Frontal cortex (tissue), 4 donors: ENCODE data around the gene RUFY1. TPM values are rescaled to one million over a fixed set of nuclear protein-coding genes. Genes with fewer than 3 reads are reported as not detected.

ENCODE experiments used
- DNase-seq, 2 donors: peaks; one replicate each; pipeline ENCODE4 v3.0.0; 2012; ENCODE audit warnings: low spot score in 2 of 2
- FAIRE-seq: peaks from 2 replicates; lab custom pipeline; 2012; peaks lifted over from hg19 to GRCh38; lab: Jason Lieb, UNC
- total RNA-seq: library from RNA; depleted of rRNA; stranded (reverse); fragments of >200 nt; gene quantifications from one replicate; pipeline ENCODE4 v1.2.3, GENCODE V29; 2014
- donor health status: control.
- donor health status: control.
- donor health status: control.

Gene RUFY1
- total RNA-seq, 1 donor from 2014 or later, result 26.1 TPM

- DNase-seq, result no peak
- no peak for FAIRE-seq
Measured at GRCh38 chr5:179599566-179599965, 49.2 kb downstream of the RUFY1 start.

GRCh38 chr5:179599973-179600372, 49.6 kb downstream of the RUFY1 start:
- no peak for DNase-seq
- no peak for FAIRE-seq

DNA sequence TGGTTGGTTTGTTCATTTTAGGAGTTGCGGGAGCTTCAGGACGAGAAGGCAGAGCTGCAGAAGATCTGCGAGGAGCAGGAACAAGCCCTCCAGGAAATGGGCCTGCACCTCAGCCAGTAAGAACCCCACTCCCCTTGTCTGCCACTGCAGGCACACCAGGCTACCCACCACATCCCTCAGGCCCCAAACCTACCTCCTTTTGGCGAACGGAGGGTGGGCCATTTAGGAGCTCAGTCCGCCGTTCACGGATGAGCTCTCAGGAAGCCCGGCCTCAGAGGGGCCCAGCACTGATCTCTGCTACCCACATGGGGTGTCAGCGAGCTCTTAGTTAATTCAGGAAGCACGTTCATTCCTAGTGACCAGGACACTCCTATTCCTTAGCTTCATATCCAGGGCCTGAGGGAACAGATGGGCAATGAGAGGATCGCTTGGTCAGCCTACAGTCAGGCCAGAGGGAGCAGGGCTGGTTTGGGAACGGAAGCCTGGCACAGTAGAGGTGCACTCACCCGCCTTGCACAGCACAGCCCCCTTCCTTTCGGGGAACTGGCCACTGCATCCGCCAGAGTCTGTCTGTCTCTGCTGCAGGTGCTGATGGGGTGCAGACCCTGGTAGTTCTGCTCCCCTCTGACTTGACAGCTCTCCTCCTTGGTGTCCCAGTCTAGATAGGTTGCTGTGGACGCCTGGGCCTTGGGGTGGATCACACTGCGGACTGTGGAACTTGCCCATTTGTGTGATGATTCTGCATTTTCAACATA, 51.7 kb downstream of the RUFY1 start:
- DNase-seq, result no peak

DNA sequence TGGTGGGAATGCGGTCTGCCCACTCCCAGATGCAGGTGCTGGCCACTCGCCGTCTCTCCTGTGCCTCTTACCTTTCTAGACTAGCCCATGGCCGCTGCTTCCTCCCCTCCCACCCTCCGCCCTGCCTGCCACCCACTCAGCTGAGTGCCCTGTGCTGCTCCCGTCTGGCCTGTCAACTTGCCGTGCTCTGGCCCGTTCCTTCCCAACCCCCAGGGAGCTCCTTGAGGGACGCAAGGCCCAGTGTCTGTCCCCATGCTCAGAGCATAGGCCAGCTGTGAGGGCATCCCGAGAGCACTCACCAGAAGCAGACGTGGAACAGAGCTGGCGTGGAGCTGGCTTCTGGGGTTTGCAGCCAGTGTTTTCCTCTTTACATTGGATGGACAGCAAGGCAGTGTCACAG, 53.0 kb downstream of the RUFY1 start:
- DNase-seq (no peak), FAIRE-seq (no peak)

More for the DNA sequence above, 51.7 kb downstream of the RUFY1 start:
- no peak for FAIRE-seq

DNA sequence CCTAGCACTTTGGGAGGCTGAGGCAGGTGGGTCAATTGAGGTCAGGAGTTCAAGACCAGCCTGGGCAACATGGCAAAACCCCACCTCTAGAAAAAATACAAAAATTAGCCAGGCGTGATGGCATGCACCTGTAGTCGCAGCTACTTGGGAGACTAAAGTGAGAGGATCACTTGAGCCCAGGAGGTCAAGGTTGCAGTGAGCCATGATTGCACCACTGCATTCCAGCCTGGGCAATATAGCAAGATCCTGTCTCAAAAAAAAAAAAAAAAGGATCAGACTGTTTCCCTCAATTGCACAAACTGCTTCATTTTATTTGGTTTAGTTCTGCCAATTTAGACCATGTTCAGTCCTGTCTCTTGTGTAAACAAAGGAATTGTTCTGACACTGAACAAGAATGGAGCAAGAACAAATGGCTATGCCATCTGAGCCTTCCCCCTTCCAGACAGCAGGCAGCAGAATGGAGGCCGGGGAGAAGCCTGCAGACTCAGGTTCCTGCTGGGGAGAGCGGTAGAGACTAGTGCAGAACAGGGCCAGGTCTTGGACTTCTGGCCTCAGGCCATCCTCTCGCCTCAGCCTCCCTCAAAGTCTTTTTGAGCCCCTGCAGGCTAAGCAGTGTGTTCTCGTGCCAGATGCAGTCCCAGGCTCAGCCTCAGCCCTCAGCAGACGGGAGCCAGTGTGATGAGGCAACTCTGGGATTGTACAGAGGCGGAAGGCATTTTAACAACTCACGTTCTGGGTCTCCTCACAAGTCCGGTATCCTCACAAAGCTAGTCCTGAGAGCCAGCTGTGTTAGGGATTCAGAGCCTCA, 54.9 kb downstream of the RUFY1 start:
- DNase-seq (no peak), FAIRE-seq (no peak)

DNA sequence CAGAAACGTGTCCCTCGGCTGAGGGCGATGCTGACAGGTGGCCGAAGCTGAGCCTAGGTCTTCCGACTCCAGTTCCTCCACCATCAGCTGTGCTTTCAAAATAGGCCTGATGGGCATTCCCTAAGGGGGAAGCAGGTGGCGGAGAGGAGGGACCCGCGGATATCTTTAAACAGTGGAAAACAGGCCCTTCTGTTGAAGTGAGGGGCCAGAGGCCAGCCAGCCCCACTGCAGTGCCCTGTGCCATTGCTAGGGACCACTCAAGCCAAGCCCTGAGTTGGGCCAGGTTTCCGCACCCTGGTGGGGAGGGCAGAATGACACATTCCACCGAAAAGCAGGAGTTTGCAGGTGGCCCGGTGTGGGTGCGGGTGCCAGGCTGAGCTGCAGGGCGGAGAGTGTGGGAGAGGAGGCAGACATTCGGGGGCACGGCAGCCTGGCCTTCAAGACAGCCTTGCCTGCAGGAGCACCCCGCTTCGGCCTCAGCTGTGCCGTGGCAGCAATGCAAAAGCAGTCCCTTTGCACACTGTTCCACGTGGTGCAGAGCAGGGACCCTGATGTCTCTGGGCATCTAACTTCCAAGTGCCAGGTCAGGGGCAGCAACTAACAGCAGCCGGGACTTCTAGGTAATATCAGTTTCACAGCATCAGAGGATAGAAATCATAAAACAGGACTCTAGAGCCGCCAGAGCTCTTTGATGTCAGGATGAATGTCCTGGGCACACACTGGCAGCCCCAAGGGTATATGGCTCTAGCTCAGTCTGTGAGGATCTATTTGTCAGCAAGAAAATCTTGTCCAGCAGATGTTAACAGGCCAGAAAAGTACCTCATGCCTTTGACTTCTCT, 55.9 kb downstream of the RUFY1 start:
- no peak for FAIRE-seq
- DNase-seq, result no peak

DNA sequence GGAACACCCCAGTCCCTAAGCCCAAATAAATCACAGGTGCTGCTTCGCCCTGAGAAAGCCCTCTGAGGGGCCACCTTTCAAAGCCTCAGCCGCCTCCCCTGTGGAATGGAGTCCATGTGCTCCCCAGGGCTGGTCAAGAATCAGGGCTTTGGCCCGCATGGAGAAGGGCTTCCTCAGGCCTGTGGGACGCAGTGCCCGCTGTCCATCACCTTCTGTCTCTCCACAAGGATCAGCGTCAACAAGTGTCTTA, 56.5 kb downstream of the RUFY1 start:
- FAIRE-seq (no peak), DNase-seq (no peak)

DNA sequence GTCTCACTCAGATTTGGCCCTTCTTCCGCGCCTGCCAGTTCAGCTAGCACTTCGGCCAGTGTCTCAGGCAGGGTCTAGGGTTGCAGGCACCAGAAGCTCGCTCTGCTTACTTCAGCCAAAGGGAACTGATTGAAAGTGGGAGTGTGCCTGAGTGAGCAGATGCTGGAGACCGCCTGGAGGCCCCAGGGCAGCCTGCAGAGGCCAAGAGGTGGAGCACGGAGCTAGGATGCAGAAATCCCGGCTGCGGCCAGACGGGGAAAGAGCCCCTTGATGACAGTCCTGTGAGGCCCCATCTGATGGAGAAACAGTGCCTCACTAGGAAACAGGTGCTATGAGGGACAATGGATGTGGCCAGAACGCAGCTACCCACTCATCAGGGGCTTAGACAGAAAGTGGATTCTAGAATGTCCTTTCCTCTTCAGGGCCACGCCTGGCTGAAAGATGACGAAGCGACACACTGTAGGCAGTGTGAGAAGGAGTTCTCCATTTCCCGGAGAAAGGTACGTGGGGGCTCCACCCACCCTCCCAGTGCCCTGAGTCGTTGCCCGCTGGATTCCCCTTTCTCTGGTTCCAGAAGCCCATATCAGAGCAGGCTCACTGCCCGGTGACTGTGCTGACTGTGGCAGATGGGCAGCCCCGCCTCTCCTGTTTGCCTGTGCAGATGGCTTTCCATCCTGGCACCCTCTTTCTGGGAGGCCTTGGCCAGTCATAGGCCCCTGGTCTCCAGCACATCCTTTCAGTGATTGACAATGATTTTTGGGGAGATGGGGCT, 57.0 kb downstream of the RUFY1 start:
- DNase-seq (no peak), FAIRE-seq (no peak)

DNA sequence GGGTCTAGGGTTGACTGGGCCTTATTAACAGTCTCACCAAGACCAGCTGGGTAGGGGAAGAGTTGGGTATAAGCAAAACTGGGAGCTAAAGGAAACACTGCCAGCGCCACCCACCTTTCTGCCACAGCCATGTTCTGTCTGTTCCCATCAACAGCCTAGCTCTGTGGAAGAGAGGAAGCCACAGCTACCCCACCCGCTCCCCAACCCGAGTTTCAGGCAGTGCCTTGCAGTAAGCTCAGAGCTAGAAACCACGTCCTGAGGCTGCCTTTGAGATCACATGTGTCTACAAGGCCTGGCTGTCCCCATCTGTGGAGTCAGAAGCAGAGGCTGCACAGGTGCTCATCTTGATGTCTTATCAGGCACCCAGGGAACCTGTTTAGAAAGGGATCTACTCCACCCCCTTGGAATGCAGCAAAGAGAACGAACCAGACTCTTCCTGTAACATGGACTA, 57.8 kb downstream of the RUFY1 start:
- no peak for FAIRE-seq
- DNase-seq, result no peak

DNA sequence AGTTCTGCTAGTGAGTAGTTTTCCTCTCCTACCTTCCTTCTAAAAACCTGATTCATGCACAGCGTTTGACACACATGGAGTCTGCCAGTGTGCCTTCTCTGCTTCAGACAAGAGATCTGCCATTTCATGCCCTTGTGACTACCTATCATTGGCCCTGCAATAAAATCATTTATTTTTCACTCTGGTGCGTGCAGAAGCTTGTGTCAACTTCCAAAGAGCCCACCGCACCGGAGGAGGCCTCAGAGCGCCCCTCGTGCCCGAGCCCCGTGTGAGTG, 59.4 kb downstream of the RUFY1 start:
- no peak for FAIRE-seq

DNA sequence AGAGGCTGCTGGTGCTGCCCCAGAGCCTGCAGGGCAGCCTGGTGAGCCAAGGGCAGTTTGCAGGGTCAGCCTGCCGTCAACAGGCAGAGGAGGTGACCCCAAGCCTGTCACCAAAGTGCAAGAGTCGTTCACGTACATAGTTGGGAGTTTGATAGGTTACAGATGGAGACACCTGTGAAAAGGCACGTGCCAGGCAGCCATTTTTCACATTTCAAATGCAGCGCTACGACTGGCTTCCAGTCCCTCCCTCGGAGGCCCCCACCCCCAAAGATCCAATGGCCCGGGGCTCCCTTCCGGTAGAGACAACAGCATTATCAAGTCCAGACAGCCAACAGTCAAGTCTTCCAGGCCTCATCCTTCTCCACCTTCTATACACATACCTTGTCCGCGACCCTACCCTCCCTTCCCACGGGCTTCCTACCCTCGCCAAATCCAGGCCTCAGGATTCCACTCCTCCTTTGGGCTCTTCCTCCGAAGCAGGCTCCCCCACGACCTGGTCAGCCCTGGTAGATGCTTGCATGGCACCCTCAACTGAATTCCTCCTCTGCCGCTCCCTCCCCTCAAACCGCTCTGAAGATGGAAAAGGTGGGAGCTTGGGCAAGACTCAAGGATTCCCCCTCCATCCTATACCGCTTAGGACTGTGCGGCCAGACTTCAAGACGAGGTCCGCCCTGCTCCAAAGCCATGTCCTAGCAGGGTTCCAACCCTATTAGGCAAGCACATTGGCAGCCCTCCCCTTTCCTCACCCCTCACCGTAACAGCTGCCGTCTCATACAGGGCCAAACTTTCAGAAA, 60.0 kb downstream of the RUFY1 start:
- no peak for FAIRE-seq
- DNase-seq, result no peak

More for the DNA sequence above, 59.4 kb downstream of the RUFY1 start:
- no peak for DNase-seq

DNA sequence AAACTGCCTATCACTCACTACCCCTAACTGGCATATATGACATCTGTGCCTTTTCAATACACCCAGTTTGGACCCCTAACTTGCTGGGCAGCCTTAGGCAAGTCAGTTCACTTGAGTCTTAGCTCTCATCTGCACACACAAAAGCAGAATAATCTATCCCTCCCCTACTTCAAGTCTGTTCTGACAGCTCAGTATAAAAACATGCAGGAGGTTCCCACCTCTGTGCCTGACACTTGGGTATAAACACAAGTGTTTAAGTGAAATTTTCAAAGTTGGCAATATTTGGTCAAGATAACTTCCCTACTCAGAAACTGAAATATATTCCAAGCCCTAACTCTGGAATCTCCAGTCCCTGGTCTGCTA, 60.5 kb downstream of the RUFY1 start:
- FAIRE-seq (no peak), DNase-seq (no peak)

DNA sequence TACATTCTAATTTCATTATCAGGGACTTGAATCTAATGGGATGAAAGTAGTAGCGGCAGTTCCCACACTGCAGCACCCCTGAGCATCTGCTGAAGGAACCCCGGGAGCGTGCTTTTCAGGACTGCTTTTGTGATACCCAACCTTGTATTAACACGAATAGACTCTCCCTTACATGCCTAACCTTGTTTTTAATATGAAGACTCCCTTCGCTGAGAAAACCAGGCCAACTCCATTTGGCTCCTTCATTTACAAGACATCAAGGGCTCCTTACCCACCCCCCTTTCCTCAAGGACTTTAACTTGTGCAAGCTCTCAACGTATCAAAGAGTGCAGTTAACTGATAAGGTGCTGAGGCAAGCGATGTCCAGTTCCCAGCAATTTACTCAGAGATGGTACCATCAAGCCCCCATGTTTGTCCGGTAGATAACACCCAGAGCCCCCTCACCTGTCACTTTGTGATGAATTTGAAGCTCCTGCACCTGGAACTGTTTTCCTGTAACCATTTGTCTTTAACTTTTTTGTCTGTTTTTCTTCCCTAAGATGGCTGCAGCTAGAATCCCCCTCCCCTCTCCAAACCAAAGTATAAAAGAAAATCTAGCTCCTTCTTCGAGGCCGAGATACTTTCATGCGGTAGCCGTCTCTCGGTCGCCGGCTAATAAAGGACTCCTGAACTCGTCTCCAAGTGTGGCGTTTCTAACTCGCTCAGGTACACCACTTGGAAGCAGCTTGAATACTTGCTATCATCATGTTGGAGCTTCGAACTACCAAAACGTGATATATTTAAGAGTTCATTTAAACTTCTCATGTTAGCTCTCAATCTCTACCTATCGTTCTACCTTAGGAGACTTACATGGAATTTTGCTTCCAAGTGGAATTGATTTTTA, 62.5 kb downstream of the RUFY1 start:
- DNase-seq, result no peak

DNA sequence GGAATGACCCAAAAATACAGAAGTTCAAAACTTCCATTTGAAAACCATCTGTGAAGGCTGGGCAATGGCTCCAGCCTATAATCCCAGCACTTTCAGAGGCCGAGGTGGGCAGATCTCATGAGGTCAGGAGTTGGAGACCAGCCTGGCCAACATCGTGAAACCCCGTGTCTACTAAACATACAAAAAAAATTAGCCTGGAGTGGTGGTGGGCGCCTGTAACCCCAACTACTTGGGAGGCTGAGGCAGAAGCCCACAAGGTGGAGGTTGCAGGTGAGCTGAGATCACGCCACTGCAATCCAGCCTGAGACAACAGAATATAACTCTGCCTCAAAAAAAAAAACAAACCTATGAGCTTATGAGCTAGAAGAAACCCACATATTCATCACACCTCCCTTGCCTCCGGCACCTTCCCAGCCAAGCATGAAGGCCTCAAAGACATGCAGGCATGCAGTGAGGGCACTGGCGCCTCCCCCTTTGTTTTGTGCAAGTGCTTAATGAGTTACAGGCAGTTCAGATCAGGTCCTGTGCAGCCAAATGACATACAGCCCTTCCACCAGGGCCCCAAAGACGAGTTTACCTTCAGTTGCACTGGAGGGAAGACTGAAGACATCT, 63.2 kb downstream of the RUFY1 start:
- FAIRE-seq, result no peak
- no peak for DNase-seq

More for the DNA sequence above, 62.5 kb downstream of the RUFY1 start:
- no peak for FAIRE-seq

GRCh38 chr5:179614745-179615144, 64.4 kb downstream of the RUFY1 start:
- FAIRE-seq, result no peak

DNA sequence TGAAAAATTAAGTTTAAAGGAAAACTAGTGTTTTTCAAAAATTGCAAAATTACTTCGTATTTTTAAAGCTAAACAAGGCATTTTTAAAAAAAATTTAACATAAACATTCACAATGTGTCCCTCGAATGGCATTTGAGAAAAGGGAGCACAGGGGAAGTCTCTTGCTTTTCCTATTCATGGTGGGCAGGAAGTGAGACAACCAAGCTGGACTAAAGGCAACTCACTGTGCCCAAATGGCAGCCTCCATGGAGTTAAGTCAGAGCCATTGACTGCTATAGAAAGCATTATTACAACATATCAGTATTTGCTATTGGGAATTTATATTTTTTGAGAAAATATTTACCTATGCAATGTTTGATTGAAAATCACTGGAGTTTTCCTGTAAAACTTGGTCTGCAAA, 64.8 kb downstream of the RUFY1 start:
- FAIRE-seq (no peak), DNase-seq (no peak)

More at GRCh38 chr5:179614745-179615144, 64.4 kb downstream of the RUFY1 start:
- DNase-seq, result no peak

DNA sequence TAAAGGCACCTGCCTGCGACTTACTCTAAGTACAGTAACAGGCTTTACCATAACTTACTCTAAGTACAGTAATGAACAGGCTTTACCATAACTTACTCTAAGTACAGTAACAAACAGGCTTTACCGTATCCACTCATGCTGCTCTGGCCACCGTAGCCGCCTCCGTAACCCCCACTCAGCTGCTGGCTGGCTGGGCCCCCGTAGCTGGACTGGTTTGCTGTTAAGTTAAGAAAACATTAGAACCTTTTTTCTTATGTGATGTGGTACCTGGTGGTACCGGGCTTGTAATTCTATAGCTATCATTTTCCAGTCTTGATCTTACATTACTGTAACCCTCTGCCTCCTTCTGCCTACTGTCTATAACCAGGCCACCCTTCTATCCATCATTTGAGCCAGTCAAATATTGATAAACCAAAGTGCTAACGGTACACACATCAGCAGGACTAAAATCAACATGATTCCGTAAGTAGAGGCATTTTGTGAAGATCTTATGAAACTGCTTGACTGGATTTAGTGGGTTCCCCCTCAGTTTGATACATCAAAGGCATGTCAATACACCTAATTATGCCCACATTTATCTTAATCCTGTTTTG, 65.7 kb downstream of the RUFY1 start:
- FAIRE-seq, result no peak
- DNase-seq, result no peak

DNA sequence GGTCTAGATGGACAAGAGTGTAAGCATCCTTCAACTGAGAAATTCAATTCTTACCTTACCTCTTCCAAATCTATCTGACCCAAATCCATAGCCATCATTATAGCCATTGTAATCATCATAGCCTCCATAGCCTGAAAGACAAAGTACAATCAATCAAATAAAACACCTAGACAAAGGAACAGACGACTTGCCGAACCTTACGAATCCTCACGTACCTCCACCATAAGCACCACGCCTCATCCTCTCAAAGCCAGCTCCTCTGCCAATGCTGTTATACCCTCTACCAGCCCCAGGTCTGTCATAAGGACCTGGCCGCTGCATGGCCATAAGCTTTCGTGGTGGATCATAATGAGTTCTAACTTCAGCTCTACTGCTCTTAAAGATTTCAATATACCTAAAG, 67.6 kb downstream of the RUFY1 start:
- no peak for FAIRE-seq

More for the DNA sequence above, 67.6 kb downstream of the RUFY1 start:
- no peak for DNase-seq
